SK-N-SH (cell line): ENCODE results near the gene UCP2. TPM values are rescaled to one million over a fixed set of nuclear protein-coding genes. Genes with fewer than 3 reads are reported as not detected.

Experiments
- CTCF ChIA-PET: fragments of 300-600, 350-600 bp; formaldehyde crosslinking; extraction: SDS; loops from one replicate; lab custom pipeline; 2021; lab: Yijun Ruan, JAX
- POLR2A ChIA-PET: fragments of 350-600 bp; sonication (Branson Sonifier 250); formaldehyde crosslinking; extraction: SDS; loops from one replicate; lab custom pipeline; 2020; ENCODE audit warnings: antibody characterized with exemption, inconsistent platforms; lab: Yijun Ruan, JAX
- DNase-seq: peaks from one replicate; pipeline ENCODE4 v3.0.0; 2012
- H2AFZ ChIP-seq: fragments of 200-600 bp; sonication (generic); 2 replicates; pipeline ENCODE4 v1.8.1; 2016; ENCODE audit warnings: antibody characterized with exemption, mild to moderate bottlenecking, low read depth
- H3F3A ChIP-seq: fragments of 200-600 bp; sonication (generic); replicated peaks from 2 replicates; pipeline ENCODE3; 2016; ENCODE audit warnings: antibody characterized with exemption, mild to moderate bottlenecking; ENCODE audit not compliant: insufficient read depth
- H3K27ac ChIP-seq, 2 experiments: fragments of 200-500 bp in 1 of 2; fragments of 200-600 bp in 1 of 2; sonication (Bioruptor generic) in 1 of 2; sonication (generic), shearing (Covaris generic) in 1 of 2; 2 replicates each; pipeline versions ENCODE4 v1.5.1 to v1.6.1; 2014 to 2016; ENCODE audit warnings: low read depth in 2 of 2, inconsistent platforms in 1 of 2, low read length in 1 of 2, mild to moderate bottlenecking in 1 of 2, mixed read lengths in 1 of 2
- H3K27me3 ChIP-seq: fragments of 200-600 bp; sonication (generic), shearing (Covaris generic); 2 replicates; pipeline ENCODE4 v1.6.1; 2016; ENCODE audit warnings: mixed run types; ENCODE audit not compliant: insufficient read depth
- H3K36me3 ChIP-seq, 2 experiments: fragments of 200-500 bp in 1 of 2; fragments of 200-600 bp in 1 of 2; sonication (Bioruptor generic) in 1 of 2; sonication (generic) in 1 of 2; replicated peaks in 1 of 2; 2 replicates each; pipeline versions ENCODE3 to v1.5.1; 2014 to 2016; ENCODE audit warnings: low read length in 1 of 2, mild to moderate bottlenecking in 1 of 2; ENCODE audit not compliant: insufficient read depth in 2 of 2, control insufficient read depth in 1 of 2
- H3K4me1 ChIP-seq, 2 experiments: fragments of 200-500 bp in 1 of 2; fragments of 200-600 bp in 1 of 2; sonication (Bioruptor generic) in 1 of 2; sonication (generic), shearing (Covaris generic) in 1 of 2; 2 replicates each; pipeline versions ENCODE4 v1.5.1 to v1.6.1; 2014 to 2016; ENCODE audit warnings: low read depth in 1 of 2, low read length in 1 of 2, mixed run types in 1 of 2; ENCODE audit not compliant: insufficient read depth in 2 of 2, control insufficient read depth in 1 of 2
- H3K4me2 ChIP-seq: fragments of 200-600 bp; sonication (generic), shearing (Covaris generic); 2 replicates; pipeline ENCODE4 v1.6.1; 2017; ENCODE audit warnings: mixed run types
- H3K4me3 ChIP-seq, 2 experiments: fragments of 200-500 bp in 1 of 2; fragments of 200-600 bp in 1 of 2; sonication (Bioruptor generic) in 1 of 2; sonication (generic), shearing (Covaris generic) in 1 of 2; 2 replicates each; pipeline versions ENCODE4 v1.5.1 to v1.8.1; 2014 to 2016; ENCODE audit warnings: low read depth in 2 of 2, inconsistent platforms in 1 of 2, low read length in 1 of 2, mild to moderate bottlenecking in 1 of 2, mixed read lengths in 1 of 2, moderate library complexity in 1 of 2
- H3K79me2 ChIP-seq: fragments of 200-600 bp; sonication (generic); 2 replicates; pipeline ENCODE4 v1.8.1; 2017; ENCODE audit warnings: mild to moderate bottlenecking; ENCODE audit not compliant: insufficient read depth
- H3K9ac ChIP-seq: fragments of 200-600 bp; sonication (generic); 2 replicates; pipeline ENCODE4 v1.6.1; 2017; ENCODE audit warnings: mixed run types
- H3K9me2 ChIP-seq: fragments of 200-600 bp; sonication (generic); 2 replicates; pipeline ENCODE4 v1.6.1; 2017; ENCODE audit warnings: mixed run types
- H3K9me3 ChIP-seq: fragments of 200-600 bp; sonication (generic); 2 replicates; pipeline ENCODE4 v1.6.1; 2017; ENCODE audit warnings: mixed run types, mild to moderate bottlenecking, moderate library complexity
- H4K20me1 ChIP-seq: fragments of 200-600 bp; sonication (generic); 2 replicates; pipeline ENCODE4 v1.6.1; 2017; ENCODE audit warnings: mild to moderate bottlenecking, mixed run types; ENCODE audit not compliant: insufficient read depth
- ELF1 ChIP-seq: IDR thresholded peaks from 2 replicates; pipeline ENCODE4 v1.4.0; 2012
- EZH2phosphoT487 ChIP-seq: fragments of 200-600 bp; sonication (generic); IDR thresholded peaks from 2 replicates; pipeline ENCODE4 v1.6.1; 2017; ENCODE audit warnings: low read depth, mixed run types, mild to moderate bottlenecking, antibody characterized with exemption, moderate library complexity, borderline replicate concordance
- FOXM1 ChIP-seq: IDR thresholded peaks from 2 replicates; pipeline ENCODE4 v1.4.0; 2012; ENCODE audit warnings: low read depth, mild to moderate bottlenecking
- GABPA ChIP-seq: IDR thresholded peaks from 2 replicates; pipeline ENCODE4 v1.4.0; 2012; ENCODE audit warnings: low read depth, mild to moderate bottlenecking
- GATA2 ChIP-seq: sonication (generic); formaldehyde crosslinking; IDR thresholded peaks from 2 replicates; pipeline ENCODE4 v1.5.0; 2020; ENCODE audit warnings: mild to moderate bottlenecking, missing genetic modification reagents
- JUND ChIP-seq: IDR thresholded peaks from 2 replicates; pipeline ENCODE4 v1.4.0; 2012
- MAX ChIP-seq: IDR thresholded peaks from 2 replicates; pipeline ENCODE4 v1.4.0; 2012; ENCODE audit warnings: low read depth
- NFIC ChIP-seq: IDR thresholded peaks from 2 replicates; pipeline ENCODE4 v1.4.0; 2012; ENCODE audit warnings: borderline replicate concordance
- POLR2AphosphoS5 ChIP-seq: IDR thresholded peaks from 2 replicates; pipeline ENCODE4 v1.6.1; 2012; ENCODE audit warnings: low read depth, low read length
- RAD21 ChIP-seq: IDR thresholded peaks from 2 replicates; pipeline ENCODE4 v1.6.1; 2012; ENCODE audit warnings: mild to moderate bottlenecking, low read length
- RXRA ChIP-seq: IDR thresholded peaks from 2 replicates; pipeline ENCODE4 v1.4.0; 2012; ENCODE audit warnings: low read depth, mild to moderate bottlenecking, borderline replicate concordance
- SMC3 ChIP-seq: IDR thresholded peaks from 2 replicates; pipeline ENCODE4 v1.6.1; 2012; ENCODE audit warnings: low read depth, low read length, improper control_type of control experiment
- TAF1 ChIP-seq: IDR thresholded peaks from 2 replicates; pipeline ENCODE4 v1.6.1; 2012; ENCODE audit warnings: low read depth, mild to moderate bottlenecking, low read length, moderate library complexity, borderline replicate concordance
- TEAD4 ChIP-seq: IDR thresholded peaks from 2 replicates; pipeline ENCODE4 v1.4.0; 2012; ENCODE audit warnings: mild to moderate bottlenecking, borderline replicate concordance; ENCODE audit not compliant: insufficient read depth
- YY1 ChIP-seq: IDR thresholded peaks from 2 replicates; pipeline ENCODE4 v1.4.0; 2012; ENCODE audit warnings: low read depth, mild to moderate bottlenecking
- WGBS: methylation state at CpG from one replicate; pipeline ENCODE4 v1.1.6; 2017; ENCODE audit warnings: low lambda C conversion rate; 5-methylcytosine and 5-hydroxymethylcytosine counted together
- polyA plus RNA-seq, 3 experiments: library from polyadenylated mRNA; depleted of rRNA; stranded (reverse); fragments of >200 nt; gene quantifications; 2 replicates each; pipeline ENCODE4 v1.2.3, GENCODE V29; 2012
- TF ChIP-seq, protein P1 (sequence below): IDR thresholded peaks from 2 replicates; pipeline ENCODE4 v1.4.0; 2012; ENCODE audit warnings: low read depth, borderline replicate concordance
- TF ChIP-seq, protein P2 (sequence below): fragments of 200-600 bp; sonication (generic); IDR thresholded peaks from 2 replicates; pipeline ENCODE4 v1.6.1; 2017; ENCODE audit warnings: antibody characterized with exemption, mild to moderate bottlenecking, moderate library complexity
- TF ChIP-seq, protein P3 (sequence below): IDR thresholded peaks from 2 replicates; pipeline ENCODE4; 2012

Gene UCP2
- polyA plus RNA-seq, 1 of the 3 experiments (the other 2 are of a cell fraction): 36.0 TPM

DNA sequence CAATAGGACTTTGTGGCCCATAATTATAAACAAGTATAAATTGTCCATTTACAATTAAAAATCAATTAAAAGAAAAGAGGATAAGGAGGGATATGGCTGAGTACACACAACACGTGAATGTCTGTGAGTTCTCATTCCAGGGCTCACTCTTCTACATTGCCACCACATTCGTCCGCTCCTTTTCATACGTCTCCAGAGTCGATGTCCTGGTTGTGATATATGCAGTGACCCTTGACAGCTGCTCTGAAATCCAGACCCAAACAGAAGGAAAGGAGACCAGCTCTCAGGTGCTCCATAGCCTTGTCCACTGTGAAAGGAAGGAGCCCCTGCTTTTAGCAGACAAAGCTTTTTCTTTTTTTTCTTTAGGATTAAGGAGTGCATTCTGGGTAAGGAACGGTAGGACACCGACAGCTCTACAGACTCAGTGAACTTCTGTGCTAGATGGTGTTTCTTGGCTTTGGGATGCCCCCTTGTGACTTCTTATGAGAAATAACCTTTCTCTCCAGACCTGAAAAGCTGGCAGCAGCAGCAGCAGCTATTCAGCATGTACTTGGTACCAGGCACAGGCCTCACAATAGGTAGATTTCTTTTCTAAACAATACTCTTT, 51.5 kb downstream of the UCP2 start:
- H3K9me2 ChIP-seq: no peaks in the 10 kb centered on the region
- no peak overlapping the region for H3K9ac ChIP-seq
- no peak overlapping the region for H3K27ac ChIP-seq
- H3K36me3 ChIP-seq: peaks cover 37 to 44% of the 10 kb centered on the region in 2 experiments
- POLR2A ChIA-PET: no interaction called here
- 66% methylated on average over 7 of the region's 7 CpGs for WGBS
- peaks cover 9% of the 10 kb centered on the region for H3F3A ChIP-seq
- H4K20me1 ChIP-seq: no peaks in the 10 kb centered on the region
- H3K9me3 ChIP-seq: no peaks in the 10 kb centered on the region
- H3K79me2 ChIP-seq: no peaks in the 10 kb centered on the region
- no peak overlapping the region for H2AFZ ChIP-seq
- H3K4me2 ChIP-seq: no peak overlapping the region
- no peaks in the 10 kb centered on the region for H3K27me3 ChIP-seq
- H3K4me3 ChIP-seq: no peak overlapping the region
- TF ChIP-seq EZH2phosphoT487 (no peak), FOXM1 (no peak), RXRA (no peak), TEAD4 (no peak), SMC3 (peak; percentile 51), TAF1 (no peak), YY1 (no peak), ELF1 (no peak), MAX (no peak), GATA2 (CRISPR knock-in tag) (no peak), RAD21 (peak; percentile 81), NFIC (no peak), GABPA (no peak), JUND (no peak), POLR2AphosphoS5 (no peak)
- TF ChIP-seq, protein P1, sequence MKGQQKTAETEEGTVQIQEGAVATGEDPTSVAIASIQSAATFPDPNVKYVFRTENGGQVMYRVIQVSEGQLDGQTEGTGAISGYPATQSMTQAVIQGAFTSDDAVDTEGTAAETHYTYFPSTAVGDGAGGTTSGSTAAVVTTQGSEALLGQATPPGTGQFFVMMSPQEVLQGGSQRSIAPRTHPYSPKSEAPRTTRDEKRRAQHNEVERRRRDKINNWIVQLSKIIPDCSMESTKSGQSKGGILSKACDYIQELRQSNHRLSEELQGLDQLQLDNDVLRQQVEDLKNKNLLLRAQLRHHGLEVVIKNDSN: no peak
- TF ChIP-seq, protein P2, sequence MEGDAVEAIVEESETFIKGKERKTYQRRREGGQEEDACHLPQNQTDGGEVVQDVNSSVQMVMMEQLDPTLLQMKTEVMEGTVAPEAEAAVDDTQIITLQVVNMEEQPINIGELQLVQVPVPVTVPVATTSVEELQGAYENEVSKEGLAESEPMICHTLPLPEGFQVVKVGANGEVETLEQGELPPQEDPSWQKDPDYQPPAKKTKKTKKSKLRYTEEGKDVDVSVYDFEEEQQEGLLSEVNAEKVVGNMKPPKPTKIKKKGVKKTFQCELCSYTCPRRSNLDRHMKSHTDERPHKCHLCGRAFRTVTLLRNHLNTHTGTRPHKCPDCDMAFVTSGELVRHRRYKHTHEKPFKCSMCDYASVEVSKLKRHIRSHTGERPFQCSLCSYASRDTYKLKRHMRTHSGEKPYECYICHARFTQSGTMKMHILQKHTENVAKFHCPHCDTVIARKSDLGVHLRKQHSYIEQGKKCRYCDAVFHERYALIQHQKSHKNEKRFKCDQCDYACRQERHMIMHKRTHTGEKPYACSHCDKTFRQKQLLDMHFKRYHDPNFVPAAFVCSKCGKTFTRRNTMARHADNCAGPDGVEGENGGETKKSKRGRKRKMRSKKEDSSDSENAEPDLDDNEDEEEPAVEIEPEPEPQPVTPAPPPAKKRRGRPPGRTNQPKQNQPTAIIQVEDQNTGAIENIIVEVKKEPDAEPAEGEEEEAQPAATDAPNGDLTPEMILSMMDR: peak; percentile 59
- TF ChIP-seq, protein P3, sequence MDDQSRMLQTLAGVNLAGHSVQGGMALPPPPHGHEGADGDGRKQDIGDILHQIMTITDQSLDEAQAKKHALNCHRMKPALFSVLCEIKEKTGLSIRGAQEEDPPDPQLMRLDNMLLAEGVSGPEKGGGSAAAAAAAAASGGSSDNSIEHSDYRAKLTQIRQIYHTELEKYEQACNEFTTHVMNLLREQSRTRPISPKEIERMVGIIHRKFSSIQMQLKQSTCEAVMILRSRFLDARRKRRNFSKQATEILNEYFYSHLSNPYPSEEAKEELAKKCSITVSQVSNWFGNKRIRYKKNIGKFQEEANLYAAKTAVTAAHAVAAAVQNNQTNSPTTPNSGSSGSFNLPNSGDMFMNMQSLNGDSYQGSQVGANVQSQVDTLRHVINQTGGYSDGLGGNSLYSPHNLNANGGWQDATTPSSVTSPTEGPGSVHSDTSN: no peak
- H3K4me1 ChIP-seq: no peaks in the 10 kb centered on the region
- CTCF ChIA-PET: interaction anchor here (0.6 to 1.7 kb wide), 18 partner anchors 9 to 462 kb away, joined by 3 to 10 read pairs (median 3); partner anchors contain the start of genes COA4 and PAAF1
- peak; percentile 64 for DNase-seq
